Coronary artery (tissue), 2 donors: ENCODE measurements around the gene EPHB2.

Experiments
- DNase-seq: peaks from one replicate; pipeline ENCODE4 v3.0.0-alpha.2; 2017; ENCODE audit warnings: low spot score
- H3K27ac ChIP-seq, 2 donors: fragments of 200-600 bp; sonication (generic); one replicate each; pipeline ENCODE4 v1.5.1; 2016 to 2019
- H3K4me3 ChIP-seq: fragments of 200-600 bp; sonication (generic); 2 replicates; pipeline ENCODE4 v1.5.1; 2016; ENCODE audit warnings: mild to moderate bottlenecking, moderate library complexity
- TF ChIP-seq, protein P1 (sequence below): fragments of 200-600 bp; sonication (generic); IDR thresholded peaks from one replicate; pipeline ENCODE4 v1.5.1; 2019; ENCODE audit warnings: antibody characterized with exemption

Gene EPHB2

DNA sequence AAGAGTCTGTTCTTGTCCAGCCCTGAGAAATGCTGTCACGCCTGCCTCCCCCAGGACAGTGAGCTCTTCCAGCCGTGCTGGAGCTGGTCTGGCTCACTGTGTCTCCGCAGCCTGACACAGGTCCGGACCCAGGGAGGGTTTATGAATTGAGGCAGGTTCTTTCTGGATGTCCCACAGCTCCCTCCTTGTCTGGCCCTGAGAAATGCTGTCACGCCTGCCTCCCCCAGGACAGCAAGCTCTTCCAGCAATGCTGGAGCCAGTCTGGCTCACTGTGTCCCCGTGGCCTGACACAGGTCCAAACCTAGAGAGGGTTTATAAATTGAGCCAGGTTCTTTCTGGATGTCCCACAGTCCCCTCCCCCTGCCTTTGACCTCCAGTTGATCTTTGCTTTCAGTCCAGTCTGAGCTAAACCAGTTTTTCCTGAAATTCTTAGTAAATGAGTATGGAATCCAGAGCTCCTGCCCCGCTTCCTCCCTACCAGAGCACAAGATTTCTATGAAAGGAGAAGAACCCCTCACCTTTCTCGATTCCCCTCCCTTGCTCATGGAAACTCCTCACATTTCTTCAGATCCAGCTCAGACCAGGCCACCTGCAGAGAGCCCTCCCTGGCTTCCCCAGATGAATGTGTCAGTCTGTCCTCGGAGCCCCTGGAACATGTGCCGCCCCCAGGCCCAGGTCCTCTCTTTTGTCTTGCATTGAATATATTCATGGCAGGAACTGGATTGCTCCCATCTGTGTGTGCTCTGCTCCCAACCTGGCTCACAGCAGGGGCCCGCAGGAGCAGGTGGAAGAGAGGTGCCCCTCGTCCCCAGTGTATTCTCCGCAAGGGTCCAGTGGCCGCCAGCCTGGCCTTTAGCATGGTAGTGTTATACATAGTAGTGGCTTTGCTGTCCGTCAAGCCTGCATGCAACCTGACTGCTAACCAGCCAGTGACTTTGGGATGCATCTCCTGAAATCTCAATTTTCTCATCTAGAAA is 116.3 kb downstream of the EPHB2 start:
- DNase-seq: no peak
- H3K4me3 ChIP-seq: no peak overlapping the region
- no peak overlapping the region for H3K27ac ChIP-seq
- TF ChIP-seq, protein P1, sequence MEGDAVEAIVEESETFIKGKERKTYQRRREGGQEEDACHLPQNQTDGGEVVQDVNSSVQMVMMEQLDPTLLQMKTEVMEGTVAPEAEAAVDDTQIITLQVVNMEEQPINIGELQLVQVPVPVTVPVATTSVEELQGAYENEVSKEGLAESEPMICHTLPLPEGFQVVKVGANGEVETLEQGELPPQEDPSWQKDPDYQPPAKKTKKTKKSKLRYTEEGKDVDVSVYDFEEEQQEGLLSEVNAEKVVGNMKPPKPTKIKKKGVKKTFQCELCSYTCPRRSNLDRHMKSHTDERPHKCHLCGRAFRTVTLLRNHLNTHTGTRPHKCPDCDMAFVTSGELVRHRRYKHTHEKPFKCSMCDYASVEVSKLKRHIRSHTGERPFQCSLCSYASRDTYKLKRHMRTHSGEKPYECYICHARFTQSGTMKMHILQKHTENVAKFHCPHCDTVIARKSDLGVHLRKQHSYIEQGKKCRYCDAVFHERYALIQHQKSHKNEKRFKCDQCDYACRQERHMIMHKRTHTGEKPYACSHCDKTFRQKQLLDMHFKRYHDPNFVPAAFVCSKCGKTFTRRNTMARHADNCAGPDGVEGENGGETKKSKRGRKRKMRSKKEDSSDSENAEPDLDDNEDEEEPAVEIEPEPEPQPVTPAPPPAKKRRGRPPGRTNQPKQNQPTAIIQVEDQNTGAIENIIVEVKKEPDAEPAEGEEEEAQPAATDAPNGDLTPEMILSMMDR: no peak

GRCh38 chr1:22827666-22828483 is 117.2 kb downstream of the EPHB2 start:
- TF ChIP-seq, protein P1: no peak
- H3K27ac ChIP-seq: no peak overlapping the region
- H3K4me3 ChIP-seq: no peak overlapping the region
- no peak for DNase-seq

- DNase-seq: no peak
- Histone ChIP-seq H3K4me3 (no peak overlapping the region), H3K27ac (no peak overlapping the region)
- TF ChIP-seq, protein P1: no peak
These were observed 118.1 kb downstream of the EPHB2 start for GRCh38 chr1:22828484-22829308.

GRCh38 chr1:22829309-22829989 is 118.8 kb downstream of the EPHB2 start:
- TF ChIP-seq, protein P1: no peak
- DNase-seq: no peak
- no peak overlapping the region for H3K4me3 ChIP-seq
- no peak overlapping the region for H3K27ac ChIP-seq

DNA sequence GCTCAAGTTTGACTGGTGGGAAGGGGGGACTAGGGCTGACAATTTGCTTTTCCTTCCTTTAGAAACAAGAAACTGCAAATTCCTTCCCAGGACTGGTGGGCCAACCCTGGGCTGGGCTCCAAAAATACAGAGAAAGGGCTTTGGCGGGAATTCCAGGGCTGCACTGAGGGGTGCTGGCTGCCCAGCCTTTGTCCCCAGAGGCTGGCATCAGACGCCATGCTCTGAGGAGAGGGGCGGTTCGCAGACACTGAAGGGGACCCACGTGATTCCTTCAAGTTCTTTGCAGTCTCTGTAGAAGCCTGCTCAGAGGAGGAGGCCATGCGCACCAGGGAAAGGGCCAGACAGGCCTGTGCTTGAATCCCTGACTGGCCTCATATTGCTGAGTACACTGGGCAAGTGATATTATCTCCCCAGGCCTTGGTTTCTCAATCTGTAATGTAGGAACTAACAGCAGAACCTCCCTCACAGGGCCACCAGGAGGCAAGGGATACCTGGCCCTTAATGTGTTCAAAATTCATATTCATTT is 119.5 kb downstream of the EPHB2 start:
- no peak overlapping the region for H3K27ac ChIP-seq
- TF ChIP-seq, protein P1: no peak
- H3K4me3 ChIP-seq: no peak overlapping the region
- no peak for DNase-seq
